GF-D8 (cell line): ENCODE measurements around the gene MACROH2A1.
A peak's percentile ranks its signal among the peaks of the same experiment; 100 is the strongest.

ENCODE experiments used
- DNase-seq: peaks from one replicate; lab custom pipeline; 2025; lab: John Stamatoyannopoulos, UW

The MACROH2A1 gene

GRCh38 chr5:135398855-135399793, at the start of gene MACROH2A1:
TSS of gene MACROH2A1 (minus strand) at chr5:135399231. CDS start at chr5:135389093, 10,138 bp downstream.
- DNase-seq = peak; percentile 35

GRCh38 chr5:135448071-135448739, 49.2 kb upstream of the MACROH2A1 start:
- DNase-seq = no peak

- no peak for DNase-seq
These were observed 48.4 kb upstream of the MACROH2A1 start, which contains the start of gene DCANP1 for GRCh38 chr5:135447298-135447929. TSS of gene DCANP1 (minus strand) at chr5:135447348. CDS start at chr5:135447108, 240 bp downstream.

GRCh38 chr5:135446615-135447014, 47.6 kb upstream of the MACROH2A1 start:
- no peak for DNase-seq

- no peak for DNase-seq
These were observed 47.2 kb upstream of the MACROH2A1 start for GRCh38 chr5:135446206-135446605.

GRCh38 chr5:135445306-135445985, 46.4 kb upstream of the MACROH2A1 start:
- no peak for DNase-seq

- DNase-seq = no peak
These were observed 45.9 kb upstream of the MACROH2A1 start for GRCh38 chr5:135444881-135445280.

- DNase-seq = no peak
These were observed 45.3 kb upstream of the MACROH2A1 start for GRCh38 chr5:135444360-135444759.

GRCh38 chr5:135443161-135443960, 44.3 kb upstream of the MACROH2A1 start:
- DNase-seq = no peak

GRCh38 chr5:135442431-135443160, 43.6 kb upstream of the MACROH2A1 start:
- DNase-seq = no peak

- no peak for DNase-seq
These were observed 42.9 kb upstream of the MACROH2A1 start for GRCh38 chr5:135441919-135442318.

GRCh38 chr5:135441350-135441831, 42.4 kb upstream of the MACROH2A1 start:
- no peak for DNase-seq

- DNase-seq = no peak
These were observed 41.9 kb upstream of the MACROH2A1 start for GRCh38 chr5:135440916-135441315.

GRCh38 chr5:135439231-135440205, 40.5 kb upstream of the MACROH2A1 start:
- DNase-seq = no peak

- DNase-seq = no peak
These were observed 39.7 kb upstream of the MACROH2A1 start for GRCh38 chr5:135438636-135439221.

GRCh38 chr5:135437796-135438560, 38.9 kb upstream of the MACROH2A1 start:
- DNase-seq = no peak

- no peak for DNase-seq
These were observed 38.4 kb upstream of the MACROH2A1 start for GRCh38 chr5:135437422-135437795.

GRCh38 chr5:135436951-135437418, 38.0 kb upstream of the MACROH2A1 start:
- DNase-seq = no peak
